ENCODE data around the gene TRERF1.

- TF ChIP-seq CTCF (conservative IDR thresholded peaks at IDR 0.05; ENCODE audit: low read depth, low read length): no peak
- TF ChIP-seq POLR2A (IDR thresholded peaks at IDR 0.05; ENCODE audit: low read depth, low read length): no peak
- no peak for TF ChIP-seq MXI1 (IDR thresholded peaks at IDR 0.05; ENCODE audit: borderline replicate concordance, low read depth, low read length)
- TF ChIP-seq BHLHE40 (IDR thresholded peaks at IDR 0.05; ENCODE audit: low read depth, low read length): no peak
- no peak for TF ChIP-seq CHD1 (IDR thresholded peaks at IDR 0.05; ENCODE audit: low read depth, low read length)
- no peak for TF ChIP-seq CEBPB (IDR thresholded peaks at IDR 0.05; ENCODE audit: low read depth, low read length)
These were observed 83.5 kb downstream of the TRERF1 start for GRCh38 chr6:42368181-42368580.

Measured in IMR-90 (cell line).